ENCODE results near the gene RASGRP4. TPM values are rescaled to one million over a fixed set of nuclear protein-coding genes. Genes with fewer than 3 reads are reported as not detected.
"Not testable (repeated sequence)": the region's sequence is repeated elsewhere in the genome, so short reads cannot be mapped to it uniquely, and the experiment has no call there.

RASGRP4 gene
- polyA plus RNA-seq, 1 donor from 2014 or later: 0.25 TPM

GRCh38 chr19:38362946-38363688 lies 62.9 kb downstream of the RASGRP4 start:
- not testable (repeated sequence) for H3K9me3 Mint-ChIP-seq, H3K36me3 Mint-ChIP-seq, H3K27me3 Mint-ChIP-seq, H3K27ac Mint-ChIP-seq, H3K4me1 Mint-ChIP-seq
- peak overlapping the region; percentile 23 to 86 (median 65) for H3K4me3 Mint-ChIP-seq

GRCh38 chr19:38362076-38362945 lies 63.7 kb downstream of the RASGRP4 start:
- H3K27me3 Mint-ChIP-seq: peaks cover 3% of the 10 kb centered on the region
- peak overlapping the region in 1 of 3 donors; percentile 53 for H3K27ac Mint-ChIP-seq
- no peaks in the 10 kb centered on the region for H3K36me3 Mint-ChIP-seq
- peak overlapping the region; percentile 84 to 95 (median 90) for H3K4me3 Mint-ChIP-seq
- H3K9me3 Mint-ChIP-seq: no peaks in the 10 kb centered on the region
- H3K4me1 Mint-ChIP-seq: peaks cover 0 to 7% (median 4%) of the 10 kb centered on the region in 3 donors

GRCh38 chr19:38361633-38362075 lies 64.4 kb downstream of the RASGRP4 start:
- Mint-ChIP-seq H3K36me3 (no peaks in the 10 kb centered on the region), H3K4me3 (peak overlapping the region; percentile 84 to 95 (median 90)), H3K9me3 (no peaks in the 10 kb centered on the region), H3K27me3 (peaks cover 3% of the 10 kb centered on the region), H3K27ac (no peak overlapping the region), H3K4me1 (peaks cover 0 to 7% (median 4%) of the 10 kb centered on the region in 3 donors)

- peaks cover 3% of the 10 kb centered on the region for H3K27me3 Mint-ChIP-seq
- no peaks in the 10 kb centered on the region for H3K36me3 Mint-ChIP-seq
- H3K9me3 Mint-ChIP-seq: no peaks in the 10 kb centered on the region
- peak overlapping the region; percentile 84 to 95 (median 90) for H3K4me3 Mint-ChIP-seq
- peaks cover 0 to 7% (median 4%) of the 10 kb centered on the region in 3 donors for H3K4me1 Mint-ChIP-seq
- peak overlapping the region; percentile 37 to 47 (median 39) for H3K27ac Mint-ChIP-seq
Measured at GRCh38 chr19:38360839-38361631, 65.0 kb downstream of the RASGRP4 start.

- Mint-ChIP-seq H3K36me3 (no peaks in the 10 kb centered on the region), H3K27ac (peak overlapping the region in 1 of 3 donors; percentile 47), H3K27me3 (peaks cover 3% of the 10 kb centered on the region), H3K9me3 (no peaks in the 10 kb centered on the region), H3K4me3 (peak overlapping the region in 3 of 4 donors; percentile 34 to 84 (median 41)), H3K4me1 (peaks cover 0 to 7% (median 4%) of the 10 kb centered on the region in 3 donors)
Measured at GRCh38 chr19:38360351-38360750, 65.7 kb downstream of the RASGRP4 start.

- Mint-ChIP-seq H3K9me3 (no peaks in the 10 kb centered on the region), H3K36me3 (no peaks in the 10 kb centered on the region), H3K4me3 (peak overlapping the region in 1 of 4 donors; percentile 84), H3K4me1 (peaks cover 0 to 7% (median 4%) of the 10 kb centered on the region in 3 donors), H3K27ac (no peak overlapping the region), H3K27me3 (peaks cover 3% of the 10 kb centered on the region)
Measured at GRCh38 chr19:38359242-38360021, 66.6 kb downstream of the RASGRP4 start.

Other genes with a start within 250 kb of the RASGRP4 start
- gene DPF1, start 202.0 kb downstream of the RASGRP4 start, polyA plus RNA-seq: 0.24 TPM
- 79.1 TPM for gene PPP1R14A, start 169.8 kb downstream of the RASGRP4 start, polyA plus RNA-seq
- 167 TPM for gene SPINT2, start 161.6 kb downstream of the RASGRP4 start, polyA plus RNA-seq
- gene C19orf33, start 122.0 kb downstream of the RASGRP4 start, polyA plus RNA-seq: 0.83 TPM
- gene YIF1B, start 110.3 kb downstream of the RASGRP4 start, polyA plus RNA-seq: 33.7 TPM
- gene KCNK6, start 106.4 kb downstream of the RASGRP4 start, polyA plus RNA-seq: 3.6 TPM
- gene CATSPERG, start 90.4 kb downstream of the RASGRP4 start, polyA plus RNA-seq: 1.6 TPM
- 191 TPM for gene PSMD8, start 51.6 kb downstream of the RASGRP4 start, polyA plus RNA-seq
- gene GGN, start 38.2 kb downstream of the RASGRP4 start, polyA plus RNA-seq: not detected
- gene SPRED3, start 37.5 kb downstream of the RASGRP4 start, polyA plus RNA-seq: not detected
- gene FAM98C, start 23.1 kb downstream of the RASGRP4 start, polyA plus RNA-seq: 26.2 TPM
- 0.03 TPM for gene RYR1, start 7.5 kb upstream of the RASGRP4 start, polyA plus RNA-seq
- gene MAP4K1, start 191.7 kb upstream of the RASGRP4 start, polyA plus RNA-seq: 250 TPM
- 371 TPM for gene EIF3K, start 193.0 kb upstream of the RASGRP4 start, polyA plus RNA-seq
- 21.8 TPM for gene ACTN4, start 221.4 kb upstream of the RASGRP4 start, polyA plus RNA-seq